Testis (tissue), 3 donors: ENCODE data around the gene RHBDF1. TPM values are rescaled to one million over a fixed set of nuclear protein-coding genes. Genes with fewer than 3 reads are reported as not detected.

Experiments used
- DNase-seq: peaks from one replicate; pipeline ENCODE4 v3.0.0-alpha.2; 2019
- H3K27ac ChIP-seq, 2 donors: fragments of 200-600 bp; sonication (generic); one replicate each; pipeline ENCODE4 v1.5.1; 2019
- H3K27me3 ChIP-seq: fragments of 200-600 bp; sonication (generic); one replicate; pipeline ENCODE4 v1.5.1; 2019
- H3K36me3 ChIP-seq: fragments of 200-600 bp; sonication (generic); one replicate; pipeline ENCODE4 v1.5.1; 2017; ENCODE audit warnings: low read depth; ENCODE audit errors: missing control alignments
- H3K4me1 ChIP-seq: fragments of 200-600 bp; sonication (generic); one replicate; pipeline ENCODE4 v1.5.1; 2019
- H3K4me3 ChIP-seq, 2 donors: fragments of 200-600 bp; sonication (generic); one replicate each; pipeline ENCODE4 v1.5.1; 2017 to 2019
- H3K9me3 ChIP-seq: fragments of 200-600 bp; sonication (generic); one replicate; pipeline ENCODE4 v1.5.1; 2017
- CTCF ChIP-seq, 3 experiments: fragments of 450-650 bp in 2 of 3; fragments of 200-600 bp in 1 of 3; sonication (generic) in 1 of 3; IDR thresholded peaks; one replicate each; pipeline ENCODE4 v1.5.1; 2016 to 2019; ENCODE audit warnings: antibody characterized with exemption in 3 of 3, mild to moderate bottlenecking in 2 of 3, moderate library complexity in 1 of 3
- POLR2A ChIP-seq: fragments of 450-650 bp; IDR thresholded peaks from one replicate; pipeline ENCODE4 v1.6.1; 2017; ENCODE audit warnings: antibody characterized with exemption, mild to moderate bottlenecking, moderate library complexity
- WGBS, 2 donors: methylation state at CpG; one replicate each; pipeline ENCODE4 v1.1.5; 2018; 5-methylcytosine and 5-hydroxymethylcytosine counted together
- intact Hi-C: fragments of 100-400 bp; cut with DNase I; formaldehyde crosslinking; loops from one replicate; pipeline ENCODE4 v1.15.1; 2023; ENCODE audit warnings: low total_unique reads
- polyA plus RNA-seq: library from polyadenylated mRNA; stranded (reverse); fragments of 350-450 nt; fragmentation: Illumina TruSeq; extraction: RNeasy Lipid Tissue Mini Kit (QIAGEN cat#74804); gene quantifications from one replicate; pipeline ENCODE4 v1.2.3, GENCODE V29; 2014; ENCODE audit warnings: low read depth, low replicate concordance; ENCODE audit not compliant: insufficient read depth
- total RNA-seq, 2 donors: library from RNA; depleted of rRNA; stranded (reverse); fragments of >200 nt; gene quantifications; one replicate each; pipeline ENCODE4 v1.2.3, GENCODE V29; 2016

RHBDF1 gene
- total and polyA plus RNA-seq, 3 donors from 2014 or later: 15.9 to 22.5 (median 18.3) TPM

GRCh38 chr16:59440-60059 lies 12.9 kb downstream of the RHBDF1 start:
- Histone ChIP-seq H3K36me3 (no peaks in the 10 kb centered on the region), H3K27ac (no peak overlapping the region), H3K27me3 (no peaks in the 10 kb centered on the region), H3K9me3 (no peaks in the 10 kb centered on the region), H3K4me1 (no peaks in the 10 kb centered on the region), H3K4me3 (no peak overlapping the region)
- TF ChIP-seq CTCF (IDR thresholded peaks at IDR 0.05) (no peak), POLR2A (no peak)
- DNase-seq: no peak
- intact Hi-C loops: no loop called here
- WGBS, 2 donors: 85 to 90% methylated on average over 8 to 14 of the region's 14 CpGs

GRCh38 chr16:58491-59439 lies 13.7 kb downstream of the RHBDF1 start:
- no peaks in the 10 kb centered on the region for H3K9me3 ChIP-seq
- intact Hi-C loops: no loop called here
- H3K4me1 ChIP-seq: peaks cover 4% of the 10 kb centered on the region
- H3K27ac ChIP-seq: no peak overlapping the region
- 87 to 89% methylated on average over 23 to 29 of the region's 29 CpGs for WGBS, 2 donors
- TF ChIP-seq CTCF (IDR thresholded peaks at IDR 0.05) (no peak), POLR2A (no peak)
- DNase-seq: no peak
- no peaks in the 10 kb centered on the region for H3K27me3 ChIP-seq
- H3K36me3 ChIP-seq: no peaks in the 10 kb centered on the region
- no peak overlapping the region for H3K4me3 ChIP-seq

- H3K4me1 ChIP-seq: peaks cover 4% of the 10 kb centered on the region
- H3K9me3 ChIP-seq: no peaks in the 10 kb centered on the region
- DNase-seq: no peak
- no peak overlapping the region for H3K4me3 ChIP-seq
- no peaks in the 10 kb centered on the region for H3K36me3 ChIP-seq
- WGBS, 2 donors: 75 to 78% methylated on average over 4 to 8 of the region's 8 CpGs
- no peak for TF ChIP-seq CTCF (IDR thresholded peaks at IDR 0.05)
- no peak for TF ChIP-seq POLR2A
- no peak overlapping the region for H3K27ac ChIP-seq
- intact Hi-C loops: no loop called here
- H3K27me3 ChIP-seq: no peaks in the 10 kb centered on the region
Measured at GRCh38 chr16:57711-58110, 14.7 kb downstream of the RHBDF1 start.

- no peaks in the 10 kb centered on the region for H3K27me3 ChIP-seq
- H3K27ac ChIP-seq: no peak overlapping the region
- DNase-seq: no peak
- TF ChIP-seq CTCF (IDR thresholded peaks at IDR 0.05): no peak
- TF ChIP-seq POLR2A: no peak
- peaks cover 4% of the 10 kb centered on the region for H3K4me1 ChIP-seq
- 88 to 94% methylated on average over 7 to 17 of the region's 17 CpGs for WGBS, 2 donors
- no peaks in the 10 kb centered on the region for H3K9me3 ChIP-seq
- H3K36me3 ChIP-seq: no peaks in the 10 kb centered on the region
- H3K4me3 ChIP-seq: no peak overlapping the region
- intact Hi-C loops: no loop called here
Measured at GRCh38 chr16:56231-56927, 16.1 kb downstream of the RHBDF1 start.
